A673 (cell line): ENCODE results near the gene TTR.

Source experiments
- EZH2 ChIP-seq: fragments of 200-600 bp; sonication (generic); IDR thresholded peaks from 2 replicates; pipeline ENCODE4 v1.6.1; 2017; ENCODE audit warnings: borderline replicate concordance, low read depth, mild to moderate bottlenecking, mixed read lengths, antibody characterized with exemption, low read length; ENCODE audit not compliant: poor library complexity, severe bottlenecking
- TF ChIP-seq, protein P1 (sequence below): fragments of 300-800, 200-600 bp; sonication (generic); conservative IDR thresholded peaks from 2 replicates; pipeline ENCODE4 v1.5.1; 2017; ENCODE audit warnings: low read depth, mild to moderate bottlenecking, antibody characterized with exemption, low read length, moderate library complexity, mixed read lengths

DNA sequence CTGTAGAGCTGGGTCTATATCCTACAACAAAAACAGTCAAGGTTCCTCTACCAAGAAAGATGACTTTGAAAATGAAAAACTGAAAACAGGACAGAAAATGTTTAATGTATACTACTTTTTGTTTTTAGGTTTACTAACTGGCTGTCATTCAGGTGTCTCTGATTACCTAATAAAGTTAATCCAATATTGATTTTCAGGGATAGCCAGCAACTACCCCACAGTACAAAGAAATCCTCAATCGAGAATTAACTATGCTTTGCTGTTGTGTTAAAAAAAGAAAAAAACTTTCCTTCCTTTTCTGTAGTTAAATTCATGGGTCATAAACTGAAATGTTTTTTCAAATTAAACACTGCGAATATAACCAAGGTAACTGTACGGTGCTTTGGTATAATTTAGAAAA is 45.8 kb downstream of the TTR start:
- TF ChIP-seq, protein P1, sequence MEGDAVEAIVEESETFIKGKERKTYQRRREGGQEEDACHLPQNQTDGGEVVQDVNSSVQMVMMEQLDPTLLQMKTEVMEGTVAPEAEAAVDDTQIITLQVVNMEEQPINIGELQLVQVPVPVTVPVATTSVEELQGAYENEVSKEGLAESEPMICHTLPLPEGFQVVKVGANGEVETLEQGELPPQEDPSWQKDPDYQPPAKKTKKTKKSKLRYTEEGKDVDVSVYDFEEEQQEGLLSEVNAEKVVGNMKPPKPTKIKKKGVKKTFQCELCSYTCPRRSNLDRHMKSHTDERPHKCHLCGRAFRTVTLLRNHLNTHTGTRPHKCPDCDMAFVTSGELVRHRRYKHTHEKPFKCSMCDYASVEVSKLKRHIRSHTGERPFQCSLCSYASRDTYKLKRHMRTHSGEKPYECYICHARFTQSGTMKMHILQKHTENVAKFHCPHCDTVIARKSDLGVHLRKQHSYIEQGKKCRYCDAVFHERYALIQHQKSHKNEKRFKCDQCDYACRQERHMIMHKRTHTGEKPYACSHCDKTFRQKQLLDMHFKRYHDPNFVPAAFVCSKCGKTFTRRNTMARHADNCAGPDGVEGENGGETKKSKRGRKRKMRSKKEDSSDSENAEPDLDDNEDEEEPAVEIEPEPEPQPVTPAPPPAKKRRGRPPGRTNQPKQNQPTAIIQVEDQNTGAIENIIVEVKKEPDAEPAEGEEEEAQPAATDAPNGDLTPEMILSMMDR, result no peak
- no peak for TF ChIP-seq EZH2
